IMR-90 (cell line): ENCODE data around the gene SCLY. TPM values are rescaled to one million over a fixed set of nuclear protein-coding genes. Genes with fewer than 3 reads are reported as not detected.

Experiments used
- ATAC-seq: fragments of 200-7000 bp; cut with Tn5 transposase; 2 replicates; pipeline ENCODE4 v1.9.1; 2020; ENCODE audit warnings: low read depth, mild to moderate bottlenecking, moderate library complexity
- BruUV-seq: library from RNA; stranded (reverse); fragments of 400-500 nt; replicated peaks from 2 replicates; lab custom pipeline; 2021; lab: Mats Ljungman, UMichigan
- CTCF ChIA-PET: fragments of 300-600 bp; formaldehyde crosslinking; extraction: SDS; loops from one replicate; lab custom pipeline; 2021; ENCODE audit warnings: antibody characterized with exemption; lab: Yijun Ruan, JAX
- POLR2A ChIA-PET: fragments of 300-600 bp; sonication (Branson Sonifier 250); formaldehyde crosslinking; loops from one replicate; lab custom pipeline; 2022; ENCODE audit warnings: antibody characterized with exemption; ENCODE audit not compliant: unreplicated experiment; lab: Charles Lee
- DNase-seq: peaks from one replicate; pipeline ENCODE4 v3.0.0; 2013
- H2AFZ ChIP-seq: replicated peaks from 2 replicates; pipeline ENCODE3; 2013; ENCODE audit warnings: low read length, mild to moderate bottlenecking; ENCODE audit not compliant: poor library complexity
- H2AK5ac ChIP-seq: 2 replicates; pipeline ENCODE4 v1.6.1; 2013; ENCODE audit warnings: low read depth, low read length, inconsistent platforms
- H2AK9ac ChIP-seq: replicated peaks from 2 replicates; pipeline ENCODE3; 2013; ENCODE audit warnings: mild to moderate bottlenecking, low read depth, low read length, moderate library complexity; ENCODE audit not compliant: poor library complexity
- H2BK120ac ChIP-seq: 2 replicates; pipeline ENCODE4 v1.6.1; 2013; ENCODE audit warnings: low read depth, low read length, inconsistent platforms
- H2BK15ac ChIP-seq: 3 replicates; pipeline ENCODE4 v1.6.1; 2013; ENCODE audit warnings: low read depth, low read length, inconsistent platforms
- H2BK20ac ChIP-seq: 2 replicates; pipeline ENCODE4 v1.6.1; 2013; ENCODE audit warnings: low read depth, mild to moderate bottlenecking, inconsistent platforms, low read length, moderate library complexity
- H2BK5ac ChIP-seq: 2 replicates; pipeline ENCODE4 v1.6.1; 2013; ENCODE audit warnings: mild to moderate bottlenecking, low read depth, low read length, inconsistent platforms; ENCODE audit not compliant: poor library complexity, severe bottlenecking
- H3K14ac ChIP-seq: replicated peaks from 2 replicates; pipeline ENCODE4 v1.6.1; 2013; ENCODE audit warnings: low read depth, low read length, inconsistent platforms
- H3K18ac ChIP-seq: 2 replicates; pipeline ENCODE4 v1.6.1; 2013; ENCODE audit warnings: low read depth, low read length, control low read depth
- H3K23ac ChIP-seq: 2 replicates; pipeline ENCODE4 v1.6.1; 2013; ENCODE audit warnings: low read depth, low read length, inconsistent platforms
- H3K27ac ChIP-seq: 2 replicates; pipeline ENCODE4 v1.5.1; 2013; ENCODE audit warnings: mild to moderate bottlenecking, control low read depth, low read length; ENCODE audit not compliant: insufficient read depth
- H3K27me3 ChIP-seq: 2 replicates; pipeline ENCODE4 v1.6.1; 2013; ENCODE audit warnings: low read length; ENCODE audit not compliant: control insufficient read depth, insufficient read depth
- H3K36me3 ChIP-seq: 2 replicates; pipeline ENCODE4 v1.6.1; 2013; ENCODE audit warnings: low read length, mixed read lengths; ENCODE audit not compliant: control insufficient read depth, insufficient read depth
- H3K4ac ChIP-seq: 2 replicates; pipeline ENCODE4 v1.6.1; 2013; ENCODE audit warnings: low read depth, low read length, inconsistent platforms
- H3K4me1 ChIP-seq: 2 replicates; pipeline ENCODE4 v1.6.1; 2013; ENCODE audit warnings: low read length, mixed read lengths; ENCODE audit not compliant: control insufficient read depth, insufficient read depth
- H3K4me2 ChIP-seq: 2 replicates; pipeline ENCODE4 v1.6.1; 2013; ENCODE audit warnings: low read depth, mild to moderate bottlenecking, control low read depth, low read length, moderate library complexity
- H3K4me3 ChIP-seq: 2 replicates; pipeline ENCODE4 v1.5.1; 2013; ENCODE audit warnings: low read depth, mild to moderate bottlenecking, control low read depth, low read length, moderate library complexity; ENCODE audit not compliant: insufficient read depth
- H3K56ac ChIP-seq: 2 replicates; pipeline ENCODE4 v1.6.1; 2013; ENCODE audit warnings: low read length, inconsistent platforms; ENCODE audit not compliant: insufficient read depth; ENCODE audit errors: extremely low read depth
- H3K79me1 ChIP-seq, 2 experiments: 2 replicates each; pipeline ENCODE4 v1.6.1; 2013; ENCODE audit warnings: low read length in 2 of 2, inconsistent platforms in 1 of 2, low read depth in 1 of 2
- H3K9ac ChIP-seq: 2 replicates; pipeline ENCODE4 v1.6.1; 2013; ENCODE audit warnings: low read depth, low read length, control low read depth
- H3K9me1 ChIP-seq: 2 replicates; pipeline ENCODE4 v1.6.1; 2013; ENCODE audit warnings: low read length, inconsistent platforms; ENCODE audit not compliant: insufficient read depth
- H3K9me3 ChIP-seq: 2 replicates; pipeline ENCODE4 v1.6.1; 2013; ENCODE audit warnings: low read length; ENCODE audit not compliant: control insufficient read depth, insufficient read depth
- H4K20me1 ChIP-seq: 2 replicates; pipeline ENCODE4 v1.6.1; 2013; ENCODE audit warnings: low read length, inconsistent platforms; ENCODE audit not compliant: insufficient read depth
- H4K5ac ChIP-seq: 2 replicates; pipeline ENCODE4 v1.6.1; 2013; ENCODE audit warnings: mild to moderate bottlenecking, low read depth, low read length, control low read depth
- H4K8ac ChIP-seq, 2 experiments: 2 replicates each; pipeline ENCODE4 v1.6.1; 2013; ENCODE audit warnings: low read depth in 2 of 2, low read length in 2 of 2, control low read depth in 1 of 2, inconsistent platforms in 1 of 2
- H4K91ac ChIP-seq: 2 replicates; pipeline ENCODE4 v1.6.1; 2013; ENCODE audit warnings: low read depth, low read length, inconsistent platforms; ENCODE audit not compliant: insufficient read depth
- BHLHE40 ChIP-seq: fragments of 150-350 bp; IDR thresholded peaks from 2 replicates; pipeline ENCODE4 v1.6.1; 2016; ENCODE audit warnings: mild to moderate bottlenecking, low read depth, low read length
- CHD1 ChIP-seq: IDR thresholded peaks from 2 replicates; pipeline ENCODE4 v1.6.1; 2012; ENCODE audit warnings: low read depth, low read length, improper control_type of control experiment
- FOS ChIP-seq: fragments of 150-350 bp; IDR thresholded peaks from 2 replicates; pipeline ENCODE4 v1.6.1; 2016; ENCODE audit warnings: low read depth, low read length
- SMC3 ChIP-seq: fragments of 150-350 bp; IDR thresholded peaks from 2 replicates; pipeline ENCODE4 v1.6.1; 2016; ENCODE audit warnings: low read depth, mild to moderate bottlenecking, antibody characterized with exemption, low read length, moderate library complexity
- WGBS, 2 experiments: methylation state at CpG; one replicate each; pipeline versions ENCODE4 v1.1.5 to v1.1.7; 2013; ENCODE audit warnings: missing lambda C conversion rate in 2 of 2; ENCODE audit not compliant: insufficient read length in 1 of 2; ENCODE audit errors: extremely low coverage in 2 of 2; 5-methylcytosine and 5-hydroxymethylcytosine counted together
- dilution Hi-C: fragments of 300-500 bp; cut with HindIII; formaldehyde crosslinking; loops from one replicate; pipeline ENCODE4 v1.14.3; 2018; ENCODE audit warnings: low sequenced_read_pairs; ENCODE audit not compliant: unreplicated experiment
- in situ Hi-C: fragments of 300-500 bp; cut with MboI; formaldehyde crosslinking; loops from 3 replicates; pipeline ENCODE4 v1.14.3; 2019; ENCODE audit warnings: low sequenced_read_pairs, inconsistent platforms, mixed read lengths
- intact Hi-C: fragments of 100-400 bp; cut with micrococcal nuclease; formaldehyde crosslinking; loops from 2 replicates; pipeline ENCODE4 v1.10.0; 2022
- polyA plus RNA-seq, 3 experiments: library from polyadenylated mRNA; depleted of rRNA; stranded (reverse); fragments of >200 nt; gene quantifications; 2 replicates each; pipeline ENCODE4 v1.2.3, GENCODE V29; 2012; ENCODE audit warnings: low replicate concordance in 1 of 3
- total RNA-seq: library from RNA; depleted of rRNA; stranded (reverse); fragments of >200 nt; gene quantifications from 2 replicates; pipeline ENCODE4 v1.2.3, GENCODE V29; 2012
- TF ChIP-seq, protein P1 (sequence below): conservative IDR thresholded peaks from 2 replicates; pipeline ENCODE4 v1.5.1; 2012; ENCODE audit warnings: mild to moderate bottlenecking, low read depth, low read length, improper control_type of control experiment

SCLY gene
- total and polyA plus RNA-seq, 2 of the 4 experiments (the other 2 are of a cell fraction): 8.6 to 10.5 TPM

DNA sequence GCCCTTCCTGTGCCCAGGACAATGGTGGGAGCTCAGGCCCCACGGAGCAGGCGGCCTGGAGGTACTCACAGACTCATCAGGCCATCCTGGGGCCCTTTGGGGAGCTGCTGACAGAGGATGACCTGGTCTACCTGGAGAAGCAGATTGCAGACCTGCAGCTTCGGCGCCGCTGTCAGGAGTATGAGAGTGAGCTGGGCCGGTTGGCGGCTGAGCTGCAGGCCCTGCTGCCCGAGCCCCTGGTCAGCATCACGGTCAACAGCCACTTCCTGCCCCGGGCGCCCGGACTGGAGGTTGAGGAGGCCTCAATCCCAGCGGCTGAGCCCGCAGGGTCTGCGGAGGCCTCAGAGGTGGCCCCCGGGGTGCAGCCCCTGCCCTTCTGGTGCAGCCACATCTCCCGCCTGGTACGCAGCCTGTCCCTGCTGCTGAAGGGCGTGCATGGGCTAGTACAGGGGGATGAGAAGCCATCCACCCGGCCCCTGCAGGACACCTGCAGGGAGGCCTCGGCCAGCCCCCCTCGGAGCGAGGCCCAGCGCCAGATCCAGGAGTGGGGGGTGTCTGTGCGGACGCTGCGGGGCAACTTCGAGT, 69.4 kb downstream of the SCLY start:
- POLR2A ChIA-PET: no interaction called here
- Histone ChIP-seq H2BK15ac (no peak overlapping the region), H2AFZ (no peak overlapping the region), H3K27me3 (no peaks in the 10 kb centered on the region), H4K8ac (no peak overlapping the region), H4K5ac (no peak overlapping the region), H2BK120ac (no peak overlapping the region), H2AK5ac (no peak overlapping the region), H3K4me1 (peaks cover 6% of the 10 kb centered on the region), H2BK5ac (no peak overlapping the region), H3K9me1 (no peaks in the 10 kb centered on the region; the same call in 1 of the 2 replicates), H3K56ac (no peak overlapping the region), H4K20me1 (no peaks in the 10 kb centered on the region), H3K23ac (no peak overlapping the region), H3K79me1 (no peaks in the 10 kb centered on the region), H2BK20ac (no peak overlapping the region), H4K91ac (no peak overlapping the region), H3K4ac (no peak overlapping the region), H3K4me2 (no peak overlapping the region), H3K9ac (no peak overlapping the region), H3K4me3 (no peak overlapping the region), H3K27ac (no peak overlapping the region), H3K14ac (no peak overlapping the region), H3K9me3 (no peaks in the 10 kb centered on the region), H3K36me3 (no peaks in the 10 kb centered on the region), H2AK9ac (no peak overlapping the region), H3K18ac (no peak overlapping the region)
- CTCF ChIA-PET: no interaction called here
- BruUV-seq: no TSS peak
- dilution Hi-C loops (no loop called here), in situ Hi-C loops (no loop called here), intact Hi-C loops (no loop called here)
- no peak for DNase-seq
- WGBS, 2 experiments: 86% methylated on average over 25 of the region's 28 CpGs; no CpG with 5 or more reads in 1 of the 2 experiments
- no peak for TF ChIP-seq SMC3
- TF ChIP-seq BHLHE40: no peak
- TF ChIP-seq FOS: no peak
- no peak for TF ChIP-seq CHD1
- TF ChIP-seq, protein P1, sequence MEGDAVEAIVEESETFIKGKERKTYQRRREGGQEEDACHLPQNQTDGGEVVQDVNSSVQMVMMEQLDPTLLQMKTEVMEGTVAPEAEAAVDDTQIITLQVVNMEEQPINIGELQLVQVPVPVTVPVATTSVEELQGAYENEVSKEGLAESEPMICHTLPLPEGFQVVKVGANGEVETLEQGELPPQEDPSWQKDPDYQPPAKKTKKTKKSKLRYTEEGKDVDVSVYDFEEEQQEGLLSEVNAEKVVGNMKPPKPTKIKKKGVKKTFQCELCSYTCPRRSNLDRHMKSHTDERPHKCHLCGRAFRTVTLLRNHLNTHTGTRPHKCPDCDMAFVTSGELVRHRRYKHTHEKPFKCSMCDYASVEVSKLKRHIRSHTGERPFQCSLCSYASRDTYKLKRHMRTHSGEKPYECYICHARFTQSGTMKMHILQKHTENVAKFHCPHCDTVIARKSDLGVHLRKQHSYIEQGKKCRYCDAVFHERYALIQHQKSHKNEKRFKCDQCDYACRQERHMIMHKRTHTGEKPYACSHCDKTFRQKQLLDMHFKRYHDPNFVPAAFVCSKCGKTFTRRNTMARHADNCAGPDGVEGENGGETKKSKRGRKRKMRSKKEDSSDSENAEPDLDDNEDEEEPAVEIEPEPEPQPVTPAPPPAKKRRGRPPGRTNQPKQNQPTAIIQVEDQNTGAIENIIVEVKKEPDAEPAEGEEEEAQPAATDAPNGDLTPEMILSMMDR: no peak
- ATAC-seq: no peak
